Fibroblast of peridontal ligament (primary cell): ENCODE results near the gene UBE2I.
A peak's percentile ranks its signal among the peaks of the same experiment; 100 is the strongest.
"Not testable (repeated sequence)": the region's sequence is repeated elsewhere in the genome, so short reads cannot be mapped to it uniquely, and the experiment has no call there.

ENCODE experiments used
- DNase-seq: peaks from one replicate; pipeline ENCODE4 v3.0.0-alpha.2; 2010; ENCODE audit errors: extremely low read depth

The UBE2I gene

DNA sequence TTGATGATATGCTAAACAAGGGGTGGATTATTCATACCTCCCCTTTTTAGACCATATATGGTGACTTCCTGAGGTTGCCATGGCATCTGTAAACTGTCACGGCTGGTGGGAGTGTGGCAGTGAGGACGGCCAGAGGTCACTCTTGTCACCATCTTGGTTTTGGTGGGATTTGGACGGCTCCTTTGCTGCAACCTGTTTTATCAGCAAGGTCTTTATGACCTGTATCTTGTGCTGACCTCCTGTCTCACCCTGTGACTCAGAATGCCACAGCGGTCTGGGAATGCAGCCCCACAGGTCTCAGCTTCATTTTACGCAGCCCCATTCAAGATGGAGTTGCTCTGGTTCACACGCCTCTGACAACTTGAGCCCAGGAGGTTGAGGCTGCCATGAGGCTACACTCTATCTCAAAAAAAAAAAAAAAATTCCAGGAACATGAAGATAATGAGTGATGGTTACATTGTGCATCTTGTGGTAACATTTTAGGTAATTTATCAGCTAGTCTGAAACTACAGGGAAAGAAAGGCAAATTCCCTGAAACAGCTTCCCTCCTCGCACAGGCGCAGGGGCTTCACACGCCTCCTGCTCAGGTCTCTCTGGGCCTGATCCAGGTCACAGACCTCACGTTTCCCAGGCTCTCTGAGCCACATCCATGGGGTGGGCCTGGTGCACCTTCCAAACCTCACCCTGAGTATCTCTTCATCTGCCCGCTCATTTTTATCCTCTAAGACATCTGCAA lies 15.3 kb upstream of the UBE2I start:
- no peak for DNase-seq

DNA sequence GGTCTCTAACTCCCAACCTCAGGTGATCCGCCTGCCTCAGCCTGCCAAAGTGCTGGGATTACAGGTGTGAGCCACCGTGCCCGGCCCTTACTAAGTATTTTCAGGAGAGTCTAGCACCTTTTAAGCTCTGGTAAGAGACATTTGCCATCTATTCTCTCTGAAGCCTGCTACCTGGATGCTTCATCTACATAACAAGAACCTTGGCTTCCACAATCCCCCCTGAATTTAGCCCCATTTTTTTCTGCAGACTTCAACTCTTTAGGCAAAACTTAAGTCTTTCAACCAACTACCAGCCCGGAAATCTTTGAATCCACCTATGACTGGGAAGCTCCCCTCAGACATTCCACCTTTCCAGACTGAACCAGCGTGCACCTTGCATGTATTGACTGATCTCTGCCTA lies 14.0 kb upstream of the UBE2I start:
- no peak for DNase-seq

DNA sequence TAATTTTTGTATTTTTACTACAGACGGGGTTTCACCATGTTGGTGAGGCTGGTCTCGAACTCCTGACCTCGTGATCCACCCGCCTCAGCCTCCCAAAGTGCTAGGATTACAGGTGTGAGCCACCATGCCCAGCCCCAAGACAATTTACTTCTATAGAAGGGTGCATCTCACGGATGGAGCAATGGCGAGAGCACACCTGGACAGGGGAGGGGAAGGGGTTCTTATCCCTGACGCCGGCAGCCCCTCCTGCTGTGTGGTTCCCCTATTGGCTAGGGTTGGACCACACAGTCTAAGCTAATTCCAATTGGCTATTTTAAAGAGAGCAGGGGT lies 12.8 kb upstream of the UBE2I start:
- not testable (repeated sequence) for DNase-seq

DNA sequence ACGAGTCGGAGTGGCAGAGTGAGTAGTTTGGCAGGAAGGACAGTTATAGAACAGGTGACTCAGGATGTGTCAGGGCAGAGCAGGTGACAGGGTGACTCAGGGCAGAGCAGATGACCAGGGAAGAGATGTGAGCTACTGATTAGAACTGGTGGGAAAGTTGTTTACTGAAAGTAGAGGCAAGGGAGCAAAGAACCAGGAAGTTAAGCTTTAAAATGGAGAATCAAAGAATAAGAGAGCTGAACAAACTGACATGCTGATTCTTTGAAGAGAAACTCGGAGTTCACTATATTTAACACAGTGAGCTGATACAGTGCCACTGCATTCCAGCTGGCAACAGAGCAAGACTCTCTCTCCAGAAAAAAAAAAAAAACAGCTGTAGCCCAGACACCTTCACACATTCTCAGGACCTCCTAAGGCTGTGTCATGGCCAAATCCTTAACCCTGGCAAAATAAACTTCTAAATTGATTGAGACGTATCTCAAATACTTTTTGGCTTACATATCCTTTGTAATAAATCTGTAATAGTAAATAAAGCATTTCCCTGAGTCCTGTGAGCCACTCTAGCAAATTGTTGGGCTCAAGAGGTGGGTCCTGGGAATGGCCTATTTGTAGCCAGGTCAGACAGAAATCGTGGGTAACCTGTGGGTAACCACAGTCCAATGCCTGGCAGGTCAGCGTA lies 12.3 kb upstream of the UBE2I start:
- peak; percentile 13 for DNase-seq

DNA sequence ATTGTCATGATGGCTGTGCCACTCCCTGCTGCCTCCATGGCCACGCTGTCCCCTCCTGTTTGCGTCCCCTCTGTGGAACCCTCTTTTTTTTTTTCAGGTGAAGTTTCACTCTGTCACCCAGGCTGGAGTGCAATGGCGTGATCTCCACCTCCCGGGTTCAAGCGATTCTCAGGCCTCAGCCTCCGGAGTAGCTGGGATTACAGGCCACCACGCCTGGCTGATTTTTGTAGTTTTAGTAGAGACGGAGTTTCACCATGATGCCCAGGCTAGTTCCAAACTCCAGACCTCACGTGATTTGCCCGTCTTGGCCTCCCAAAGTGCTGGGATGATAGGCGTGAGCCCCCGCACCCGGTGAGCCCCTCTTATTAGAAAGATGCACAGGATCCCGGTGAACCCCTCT lies 11.0 kb upstream of the UBE2I start:
- DNase-seq: no peak

DNA sequence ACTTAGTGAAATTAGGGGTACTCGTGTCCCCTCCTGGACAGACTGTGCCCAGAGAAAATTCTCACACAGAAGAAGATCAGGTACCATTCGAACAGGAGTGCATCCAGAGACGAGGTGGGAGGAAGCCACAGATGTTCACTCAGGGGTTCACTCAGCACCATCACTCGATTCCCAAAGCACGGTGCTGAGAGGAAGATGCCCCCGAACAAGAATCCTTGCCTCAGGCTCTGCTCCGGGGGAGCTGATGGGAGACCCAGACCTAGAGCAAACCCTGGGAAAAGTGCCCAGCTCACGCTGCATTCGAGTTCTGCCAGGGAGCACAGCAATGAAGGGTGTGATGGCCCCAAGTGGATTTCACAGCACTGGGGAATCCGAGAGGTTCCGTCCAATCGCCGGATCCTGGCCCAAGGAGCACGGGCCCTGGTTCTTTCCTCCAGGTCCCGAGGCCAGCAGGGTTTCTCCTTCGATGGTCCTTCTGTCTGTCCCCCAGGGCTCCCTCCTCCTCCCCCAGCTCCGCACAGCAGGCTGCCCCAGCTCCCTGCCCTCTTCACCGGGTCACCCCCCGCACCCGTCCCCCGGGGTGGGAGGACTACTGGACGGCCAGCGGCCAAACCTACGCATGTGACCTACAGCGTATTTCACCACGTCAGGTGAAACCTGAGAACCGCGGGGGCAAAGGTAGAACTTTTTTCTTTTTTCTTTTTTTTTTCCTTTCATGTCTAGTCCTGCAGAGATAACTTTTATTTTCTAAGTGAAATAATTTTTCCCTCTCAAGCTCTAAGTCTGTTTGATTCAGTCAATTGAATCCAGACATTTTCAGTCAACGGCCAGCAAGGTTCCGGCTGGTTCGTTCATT lies 10.2 kb upstream of the UBE2I start:
- DNase-seq: no peak

DNA sequence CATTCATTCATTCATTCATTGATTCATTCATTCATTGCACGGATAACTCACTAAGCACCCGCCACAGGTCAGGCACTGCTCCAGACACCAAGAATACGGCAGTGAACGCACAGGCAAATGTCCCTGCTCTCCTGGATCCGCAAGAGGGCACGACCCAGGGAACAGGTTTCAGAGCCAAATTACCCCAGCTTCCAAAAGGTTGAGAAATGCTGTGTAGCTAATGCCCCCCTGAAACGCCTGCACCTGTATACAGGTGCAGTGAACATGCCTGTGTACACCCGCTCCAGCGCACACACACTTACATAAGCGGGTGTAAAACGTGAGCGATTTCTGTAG lies 9.6 kb upstream of the UBE2I start:
- no peak for DNase-seq

DNA sequence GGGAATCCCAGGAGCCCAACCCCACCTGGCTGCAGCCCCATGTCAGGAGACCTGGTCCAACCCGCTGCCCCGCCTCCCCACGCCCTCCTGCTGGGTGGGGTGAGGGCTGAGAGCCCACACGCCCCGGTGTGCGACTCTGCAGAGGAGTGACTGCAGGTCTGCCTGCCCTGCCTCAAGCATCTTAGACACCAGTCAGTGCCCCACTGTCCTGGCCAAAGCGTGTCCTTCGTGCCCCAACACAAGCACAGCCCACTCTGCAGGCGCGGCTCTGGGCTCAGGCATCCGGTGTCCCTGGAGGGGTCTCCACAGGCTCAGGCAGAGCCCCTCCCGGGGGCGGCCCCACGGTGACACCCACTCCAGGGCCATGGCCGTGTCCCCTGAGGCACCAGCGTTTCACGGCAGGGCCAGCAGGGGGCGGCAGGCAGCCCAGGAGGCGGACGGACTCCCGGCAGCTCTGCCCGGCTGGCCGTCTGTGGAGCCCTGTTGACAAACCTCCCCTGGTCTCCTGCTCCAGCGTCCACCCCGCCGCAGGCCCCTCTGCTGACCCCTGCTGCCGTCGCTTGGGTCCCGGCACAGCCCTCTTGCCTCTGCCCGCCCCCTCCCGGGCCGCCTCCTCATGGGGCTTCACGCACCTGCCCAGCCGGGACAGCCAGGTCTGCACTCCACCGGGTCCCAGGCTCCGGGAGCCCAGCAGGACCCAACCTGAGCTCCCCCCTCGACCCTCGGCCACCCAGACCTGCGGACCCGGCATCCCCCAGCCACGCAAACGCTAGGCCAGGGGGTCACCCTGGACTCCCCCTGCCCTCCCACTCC lies 8.6 kb upstream of the UBE2I start:
- DNase-seq: peak; percentile 5

DNA sequence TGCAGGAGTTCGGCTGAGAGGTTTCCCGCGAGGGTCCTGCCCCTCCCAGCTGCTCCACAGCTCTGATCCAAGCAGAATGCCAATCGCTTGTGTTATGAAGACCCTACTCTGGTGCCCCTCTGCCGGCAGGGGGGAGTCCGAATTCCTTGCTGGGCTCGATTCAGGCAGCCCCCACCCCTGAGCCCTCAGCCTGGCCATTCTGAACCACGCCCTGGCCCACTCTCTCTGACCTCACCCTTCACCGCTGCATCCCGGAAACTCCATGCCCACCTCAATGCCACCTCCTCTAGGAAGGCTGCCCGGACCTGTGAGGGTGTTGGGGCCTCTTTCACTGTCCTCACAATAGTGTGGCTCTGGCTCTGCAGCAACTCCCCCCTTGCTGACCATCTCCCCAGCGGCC lies 7.9 kb upstream of the UBE2I start:
- DNase-seq: no peak

DNA sequence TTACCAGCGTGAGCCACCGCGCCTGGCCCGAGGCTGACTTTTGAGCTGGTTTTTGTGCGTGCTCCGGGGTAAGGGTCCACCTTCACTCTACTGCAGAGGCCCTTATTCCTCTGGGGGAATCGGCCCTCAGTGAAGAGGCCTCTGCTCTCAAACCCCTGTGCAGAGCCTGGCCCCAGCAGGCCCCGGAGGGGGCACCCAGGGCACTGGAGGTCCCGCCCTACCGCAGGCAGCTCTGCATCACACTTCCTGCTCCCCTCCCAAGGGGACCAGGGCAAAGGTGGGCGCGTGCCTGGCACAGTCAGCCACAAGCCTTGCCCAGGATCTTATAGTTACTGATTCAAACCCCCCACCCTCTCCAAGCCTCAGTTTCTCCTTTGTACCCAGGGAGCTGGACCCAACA lies 3.6 kb upstream of the UBE2I start:
- no peak for DNase-seq

DNA sequence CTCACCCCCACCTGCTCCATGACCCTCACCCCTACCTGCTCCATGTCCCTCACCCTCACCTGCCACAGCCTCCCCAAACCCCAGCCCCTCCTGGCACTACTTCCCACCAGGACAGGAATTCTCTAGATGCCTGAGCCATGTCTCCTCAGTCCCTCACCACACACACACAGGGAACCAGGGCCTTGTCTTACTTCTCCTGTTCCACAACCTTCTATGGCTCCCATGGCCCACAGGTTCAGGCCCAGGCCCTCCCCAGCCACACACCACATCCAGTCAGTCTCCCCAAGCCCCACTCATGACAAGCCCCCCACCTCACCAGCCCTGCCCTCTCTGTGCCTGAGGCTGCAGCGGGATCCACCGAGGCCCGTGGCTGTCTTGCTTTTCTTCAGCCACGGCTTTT lies 3.1 kb upstream of the UBE2I start:
- no peak for DNase-seq

DNA sequence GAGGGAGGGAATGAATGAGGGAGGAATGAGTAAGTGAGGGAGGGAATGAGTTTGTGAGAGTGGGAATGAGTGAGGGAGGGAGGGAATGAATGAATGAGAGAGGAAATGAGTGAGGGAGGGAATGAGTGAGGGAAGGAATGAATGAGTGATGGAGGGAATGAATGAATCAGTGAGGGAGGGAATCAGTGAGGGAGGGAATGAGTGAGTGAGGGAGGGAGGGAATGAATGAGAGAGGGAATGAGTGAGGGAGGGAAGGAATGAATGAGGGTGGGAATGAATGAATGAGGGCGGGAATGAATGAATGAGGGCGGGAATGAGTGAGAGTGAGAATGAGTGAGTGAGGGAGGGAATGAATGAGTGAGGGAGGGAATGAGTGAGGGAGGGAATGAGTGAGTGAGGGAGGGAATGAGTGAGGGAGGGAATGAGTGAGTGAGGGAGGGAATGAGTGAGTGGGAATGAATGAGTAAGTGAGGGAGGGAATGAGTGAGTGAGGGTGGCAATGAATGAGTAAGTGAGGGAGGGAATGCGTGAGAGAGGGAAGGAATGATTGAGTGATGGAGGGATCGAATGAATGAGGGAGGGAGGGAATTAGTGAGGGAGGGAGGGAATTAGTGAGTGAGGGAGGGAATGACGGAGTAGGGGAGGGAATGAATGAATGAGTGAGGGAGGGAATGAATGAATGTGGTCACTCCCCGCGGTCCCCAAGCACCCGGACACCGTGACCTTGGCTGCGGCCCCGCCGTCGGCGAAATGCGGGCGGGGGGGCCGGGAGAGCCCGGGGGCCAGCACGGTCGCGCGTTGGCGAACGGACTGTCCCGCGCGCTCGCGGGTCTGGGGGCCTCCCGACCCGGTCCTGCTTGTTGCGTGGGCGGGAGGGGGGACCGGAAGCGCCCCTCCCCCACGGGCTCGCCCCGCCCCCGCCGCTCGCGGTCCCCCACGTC lies 1.1 kb upstream of the UBE2I start:
- DNase-seq: peak; percentile 4

DNA sequence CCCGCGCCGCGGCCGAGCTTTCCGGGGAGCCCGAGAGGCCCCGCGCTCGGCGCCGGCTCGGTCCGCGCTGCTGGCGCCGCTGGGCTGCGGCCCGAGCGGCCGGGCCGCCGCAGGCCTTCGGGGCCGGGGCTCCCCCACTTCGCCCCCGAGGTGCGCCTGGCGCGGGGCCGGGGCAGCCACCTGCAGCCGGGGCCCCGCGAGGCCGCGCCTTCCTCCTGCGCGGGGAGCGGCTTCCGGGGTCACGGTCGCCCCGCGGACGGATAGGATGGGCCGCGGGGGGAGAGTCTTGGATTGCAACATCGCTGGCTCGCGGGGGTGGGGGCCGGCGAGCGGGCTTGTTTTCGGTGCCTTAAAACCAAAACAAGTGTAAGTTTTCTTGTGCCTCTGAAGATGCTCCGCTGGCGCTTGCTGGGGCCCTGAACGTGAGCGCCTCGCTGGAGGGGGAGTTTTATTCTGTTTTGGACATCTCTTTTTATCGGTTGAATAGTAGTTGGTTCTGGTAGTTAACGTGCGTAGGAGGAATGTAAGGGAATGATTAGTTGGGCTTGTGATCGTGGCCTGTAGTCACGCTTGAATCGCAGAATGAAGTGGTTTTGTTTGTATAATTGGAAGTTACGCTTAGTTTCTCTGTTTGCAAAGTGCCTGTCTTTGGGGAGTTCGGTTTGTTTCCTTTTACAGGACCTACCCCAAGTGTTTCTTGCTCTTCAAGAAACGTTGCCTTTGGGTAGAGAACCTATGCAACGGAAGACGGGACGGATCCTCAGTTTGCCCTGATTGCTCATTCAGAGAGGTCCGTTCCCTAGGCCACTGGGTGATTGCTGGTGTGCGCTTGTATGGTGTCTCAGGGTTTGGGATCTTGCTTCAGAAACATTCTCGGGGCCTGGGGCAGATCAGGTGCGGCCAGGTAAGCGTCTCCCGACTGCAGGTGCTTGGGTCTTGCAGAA lies 724 bp downstream of the UBE2I start:
- DNase-seq: peak; percentile 64

DNA sequence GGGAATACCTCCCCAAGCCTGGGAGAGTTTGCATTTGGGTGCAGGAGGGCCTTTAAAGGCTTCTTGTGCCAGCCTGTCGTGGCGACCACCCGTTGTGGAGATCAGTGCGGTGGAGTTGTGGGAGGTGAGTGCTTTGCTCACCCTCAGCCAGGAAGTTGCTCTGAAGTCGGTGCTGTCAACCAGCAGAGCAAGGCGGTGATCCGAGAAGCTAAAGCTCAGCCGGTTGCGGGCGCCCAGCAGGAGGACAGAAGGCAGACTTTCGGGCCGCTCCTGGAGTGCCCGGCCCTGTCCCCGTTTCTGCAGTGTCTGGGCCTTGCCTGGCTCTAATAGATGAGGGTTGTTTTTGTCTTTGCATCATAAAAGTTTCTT lies 1.4 kb downstream of the UBE2I start:
- DNase-seq: no peak

DNA sequence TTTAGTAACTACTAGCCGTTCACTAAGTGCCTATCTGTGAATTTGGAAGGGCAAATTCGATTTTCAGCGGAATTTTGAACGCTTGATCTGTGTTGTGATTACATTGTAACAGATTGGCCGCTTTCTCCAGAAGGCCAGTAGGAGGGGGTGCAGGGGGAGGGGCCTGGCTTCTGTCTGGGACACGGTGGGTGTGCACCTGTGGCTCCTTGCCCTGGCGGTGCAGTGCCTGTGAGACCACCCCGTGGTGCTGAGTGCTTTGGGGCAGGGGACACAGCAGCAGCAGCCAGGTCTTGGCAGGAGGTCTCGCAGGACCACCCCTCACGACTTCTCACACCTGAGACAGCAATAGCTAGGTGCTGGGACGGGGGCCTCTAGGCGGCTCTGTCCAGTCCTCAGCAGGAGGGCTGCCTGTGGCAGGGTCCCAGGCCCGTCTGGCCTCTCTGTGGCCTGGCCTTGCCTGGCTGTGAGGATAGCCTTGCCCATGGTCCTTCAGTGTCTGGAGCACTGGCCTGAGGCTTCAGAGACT lies 1.8 kb downstream of the UBE2I start:
- DNase-seq: peak; percentile 4

DNA sequence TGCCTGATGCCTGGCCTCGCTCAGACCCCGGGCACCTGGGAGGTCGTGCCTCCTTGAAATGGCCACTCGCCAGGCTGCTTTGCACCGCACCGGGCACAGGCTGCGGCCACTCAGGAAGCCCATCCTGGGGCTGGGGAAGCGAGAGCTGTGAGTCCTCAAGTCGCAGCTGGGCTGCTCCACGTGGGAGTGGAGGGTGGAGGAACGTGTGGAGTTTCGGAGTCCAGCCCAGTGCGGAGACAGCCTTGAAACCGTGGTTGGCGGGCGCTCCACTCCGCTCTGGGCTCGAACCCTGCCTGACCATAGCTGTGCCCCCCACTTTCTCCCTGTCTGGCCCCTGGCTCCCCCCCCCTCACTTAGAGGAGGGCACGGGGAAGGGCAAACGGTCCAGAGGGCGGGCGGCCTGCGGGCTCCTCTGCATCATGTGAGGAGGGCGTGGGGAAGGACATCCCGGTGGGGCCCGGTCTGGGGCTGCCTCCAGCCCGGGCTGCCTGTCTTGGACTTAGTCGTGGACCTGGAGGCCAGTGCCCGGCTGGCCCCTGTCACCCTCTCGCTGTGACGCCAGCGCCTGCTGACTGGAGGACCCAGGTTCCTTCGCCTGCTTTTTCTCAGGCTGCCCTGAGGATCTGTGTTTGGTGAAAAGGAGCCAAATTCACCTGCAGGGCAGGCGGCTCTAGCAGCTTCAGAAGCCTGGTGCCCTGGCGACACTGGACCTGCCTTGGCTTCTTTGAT lies 2.5 kb downstream of the UBE2I start:
- peak; percentile 20 for DNase-seq

DNA sequence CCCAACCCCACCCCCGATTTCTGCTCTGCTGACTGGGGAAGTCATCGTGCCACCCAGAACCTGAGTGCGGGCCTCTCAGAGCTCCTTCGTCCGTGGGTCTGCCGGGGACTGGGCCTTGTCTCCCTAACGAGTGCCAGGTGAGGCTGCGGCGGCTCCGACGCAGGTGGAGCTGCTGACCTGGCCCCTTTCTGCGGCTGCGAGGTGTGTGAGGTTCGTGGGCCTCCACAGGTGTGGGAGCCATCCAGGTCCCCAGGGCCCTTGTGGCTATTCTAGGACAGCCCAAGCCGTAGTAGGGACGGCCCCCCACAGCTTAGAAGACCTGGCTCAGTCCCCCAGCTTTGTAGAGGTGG lies 3.0 kb downstream of the UBE2I start:
- DNase-seq: no peak

DNA sequence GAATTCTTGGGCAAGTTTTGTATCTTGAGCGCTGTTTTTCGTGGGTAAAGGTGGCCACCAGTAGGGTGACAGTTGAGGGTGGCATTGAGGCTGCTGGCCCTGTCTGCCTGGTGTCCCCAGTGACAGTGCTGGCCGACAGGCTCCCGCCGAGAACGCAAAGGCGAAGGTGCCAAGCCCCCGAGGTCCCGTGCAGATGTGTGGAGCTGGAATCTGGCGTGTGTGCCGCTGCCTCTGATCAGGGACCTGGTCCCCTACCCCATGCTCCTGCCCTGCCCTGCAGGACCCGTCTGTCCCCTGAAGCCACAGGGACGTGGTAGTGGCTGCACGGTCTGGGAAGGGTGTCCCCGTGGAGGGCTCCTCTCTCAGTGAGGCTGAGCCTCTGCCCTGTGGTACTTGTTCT lies 3.5 kb downstream of the UBE2I start:
- DNase-seq: no peak

DNA sequence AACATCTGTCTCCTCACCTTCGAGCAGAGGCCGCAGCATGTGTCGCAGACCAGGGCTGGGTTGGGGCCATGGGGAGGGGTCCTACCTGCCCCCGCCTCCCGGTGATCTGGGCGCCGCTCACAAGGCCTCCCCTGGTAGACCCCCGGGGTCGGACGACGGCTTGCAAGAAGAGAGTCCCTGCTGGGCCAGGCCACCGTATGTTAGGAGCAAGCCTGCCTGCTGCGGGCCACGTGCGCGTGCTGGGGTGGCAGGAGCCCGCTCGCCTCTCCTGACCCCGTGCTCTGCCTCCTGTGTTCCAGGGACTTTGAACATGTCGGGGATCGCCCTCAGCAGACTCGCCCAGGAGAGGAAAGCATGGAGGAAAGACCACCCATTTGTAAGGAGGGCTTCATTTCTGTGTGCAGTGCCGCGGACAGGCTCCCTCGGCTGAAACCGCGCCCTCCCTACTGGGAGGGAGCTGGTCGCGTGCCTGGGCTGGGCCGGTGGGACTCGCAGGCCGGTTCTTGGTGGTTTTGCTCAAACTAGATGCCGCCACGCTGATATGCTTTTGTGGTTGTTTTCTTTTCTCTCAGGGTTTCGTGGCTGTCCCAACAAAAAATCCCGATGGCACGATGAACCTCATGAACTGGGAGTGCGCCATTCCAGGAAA lies 4.4 kb downstream of the UBE2I start:
- no peak for DNase-seq
